Hepatocyte (in vitro differentiated cells): ENCODE results near the gene SNAPC2. TPM values are rescaled to one million over a fixed set of nuclear protein-coding genes. Genes with fewer than 3 reads are reported as not detected.

Experiments used
- DNase-seq: peaks from one replicate; pipeline ENCODE4 v3.0.0-alpha.2; 2016; ENCODE audit warnings: low spot score
- H2AFZ ChIP-seq: fragments of 200-600 bp; sonication (generic); 2 replicates; pipeline ENCODE4 v1.6.0; 2016; ENCODE audit warnings: antibody characterized with exemption, mild to moderate bottlenecking
- H3K27ac ChIP-seq: fragments of 200-600 bp; sonication (generic); 2 replicates; pipeline ENCODE4 v1.5.1; 2016; ENCODE audit warnings: mild to moderate bottlenecking
- H3K27me3 ChIP-seq: fragments of 200-600 bp; sonication (generic); 2 replicates; pipeline ENCODE4 v1.6.1; 2016
- H3K36me3 ChIP-seq: fragments of 200-600 bp; sonication (generic); replicated peaks from 2 replicates; pipeline ENCODE4 v1.5.1; 2016; ENCODE audit warnings: low read depth; ENCODE audit not compliant: insufficient read depth
- H3K4me1 ChIP-seq: fragments of 200-600 bp; sonication (generic); 2 replicates; pipeline ENCODE4 v1.5.1; 2016; ENCODE audit warnings: mild to moderate bottlenecking, moderate library complexity; ENCODE audit not compliant: insufficient read depth
- H3K4me2 ChIP-seq: fragments of 200-600 bp; sonication (generic); 2 replicates; pipeline ENCODE4 v1.6.0; 2016
- H3K4me3 ChIP-seq: fragments of 200-600 bp; sonication (generic); 2 replicates; pipeline ENCODE4 v1.5.1; 2016; ENCODE audit warnings: mild to moderate bottlenecking
- H3K79me2 ChIP-seq: fragments of 200-600 bp; sonication (generic); 2 replicates; pipeline ENCODE4 v1.6.0; 2017; ENCODE audit warnings: mild to moderate bottlenecking
- H3K9me2 ChIP-seq: fragments of 200-600 bp; sonication (generic); replicated peaks from 2 replicates; pipeline ENCODE4 v1.6.0; 2017; ENCODE audit warnings: mild to moderate bottlenecking; ENCODE audit not compliant: insufficient read depth
- H3K9me3 ChIP-seq: fragments of 200-600 bp; sonication (generic); 2 replicates; pipeline ENCODE4 v1.5.1; 2016; ENCODE audit warnings: low read depth, mild to moderate bottlenecking
- H4K20me1 ChIP-seq: fragments of 200-600 bp; sonication (generic); 2 replicates; pipeline ENCODE4 v1.6.0; 2016; ENCODE audit warnings: mild to moderate bottlenecking; ENCODE audit not compliant: insufficient read depth, poor library complexity, severe bottlenecking
- CTCF ChIP-seq: fragments of 200-600 bp; sonication (generic); IDR thresholded peaks from 2 replicates; pipeline ENCODE4 v1.5.1; 2016; ENCODE audit warnings: antibody characterized with exemption, mild to moderate bottlenecking; ENCODE audit not compliant: poor library complexity
- EZH2 ChIP-seq: fragments of 200-600 bp; sonication (generic); IDR thresholded peaks from 2 replicates; pipeline ENCODE4 v1.6.1; 2016; ENCODE audit warnings: antibody characterized with exemption, mild to moderate bottlenecking, borderline replicate concordance
- EZH2phosphoT487 ChIP-seq: fragments of 200-600 bp; sonication (generic); IDR thresholded peaks from one replicate; pipeline ENCODE4 v1.6.1; 2018; ENCODE audit warnings: antibody characterized with exemption, mild to moderate bottlenecking, low read depth, moderate library complexity; ENCODE audit not compliant: unreplicated experiment, severe bottlenecking
- WGBS: methylation state at CpG from one replicate; pipeline ENCODE4 v1.1.6; 2016; ENCODE audit warnings: low lambda C conversion rate; ENCODE audit errors: missing lambda C conversion rate; 5-methylcytosine and 5-hydroxymethylcytosine counted together
- polyA plus RNA-seq: library from polyadenylated mRNA; unstranded; fragments of >200 nt; fragmentation: Nextera tagmentation; extraction: Ambion mirVana; gene quantifications from 2 replicates; pipeline ENCODE4 v1.2.1, GENCODE V29; 2016
- total RNA-seq: library from RNA; depleted of rRNA; stranded (reverse); fragments of >200 nt; gene quantifications from 2 replicates; pipeline ENCODE4 v1.2.3, GENCODE V29; 2014

Gene SNAPC2
- total and polyA plus RNA-seq, 2 experiments from 2014 or later, result 11.8 to 17.5 TPM

- H3K9me3 ChIP-seq, result no peaks in the 10 kb centered on the region
- H3K27ac ChIP-seq, result no peak overlapping the region
- no peak for DNase-seq
- no peaks in the 10 kb centered on the region for H3K9me2 ChIP-seq
- no peaks in the 10 kb centered on the region for H3K27me3 ChIP-seq
- peaks cover 6% of the 10 kb centered on the region for H3K4me1 ChIP-seq
- H2AFZ ChIP-seq, result no peak overlapping the region
- no peaks in the 10 kb centered on the region for H3K36me3 ChIP-seq
- no peak overlapping the region for H3K4me3 ChIP-seq
- H4K20me1 ChIP-seq, result no peaks in the 10 kb centered on the region
- H3K4me2 ChIP-seq, result no peak overlapping the region
- 97% methylated on average over 25 of the region's 25 CpGs for WGBS
- TF ChIP-seq CTCF (no peak), EZH2phosphoT487 (no peak), EZH2 (no peak)
- no peaks in the 10 kb centered on the region for H3K79me2 ChIP-seq
Measured at GRCh38 chr19:7963566-7963965, 43.4 kb downstream of the SNAPC2 start.

GRCh38 chr19:7965259-7965841, 45.2 kb downstream of the SNAPC2 start:
- Histone ChIP-seq H4K20me1 (no peaks in the 10 kb centered on the region), H3K27ac (no peak overlapping the region), H3K9me3 (no peaks in the 10 kb centered on the region), H3K4me2 (no peak overlapping the region), H3K27me3 (no peaks in the 10 kb centered on the region), H2AFZ (no peak overlapping the region), H3K4me3 (no peak overlapping the region), H3K36me3 (no peaks in the 10 kb centered on the region), H3K9me2 (no peaks in the 10 kb centered on the region), H3K4me1 (peaks cover 6% of the 10 kb centered on the region), H3K79me2 (no peaks in the 10 kb centered on the region)
- TF ChIP-seq EZH2 (no peak), CTCF (no peak), EZH2phosphoT487 (no peak)
- 85% methylated on average over 12 of the region's 12 CpGs for WGBS
- DNase-seq, result no peak

GRCh38 chr19:7965921-7966665, 46.0 kb downstream of the SNAPC2 start:
- Histone ChIP-seq H3K27me3 (no peaks in the 10 kb centered on the region), H3K4me2 (no peak overlapping the region), H3K4me3 (no peak overlapping the region), H3K9me2 (no peaks in the 10 kb centered on the region), H3K4me1 (peaks cover 6% of the 10 kb centered on the region), H3K9me3 (no peaks in the 10 kb centered on the region), H4K20me1 (peaks cover 4% of the 10 kb centered on the region), H3K27ac (no peak overlapping the region), H3K79me2 (no peaks in the 10 kb centered on the region), H3K36me3 (no peaks in the 10 kb centered on the region), H2AFZ (no peak overlapping the region)
- DNase-seq, result no peak
- TF ChIP-seq EZH2, result no peak
- no peak for TF ChIP-seq EZH2phosphoT487
- no peak for TF ChIP-seq CTCF
- WGBS, result 93% methylated on average over 12 of the region's 12 CpGs
